ENCODE results near the gene MED6. TPM values are rescaled to one million over a fixed set of nuclear protein-coding genes. Genes with fewer than 3 reads are reported as not detected.

Gene MED6
- total RNA-seq, 1 experiment from 2014 or later, result 55.3 TPM

DNA sequence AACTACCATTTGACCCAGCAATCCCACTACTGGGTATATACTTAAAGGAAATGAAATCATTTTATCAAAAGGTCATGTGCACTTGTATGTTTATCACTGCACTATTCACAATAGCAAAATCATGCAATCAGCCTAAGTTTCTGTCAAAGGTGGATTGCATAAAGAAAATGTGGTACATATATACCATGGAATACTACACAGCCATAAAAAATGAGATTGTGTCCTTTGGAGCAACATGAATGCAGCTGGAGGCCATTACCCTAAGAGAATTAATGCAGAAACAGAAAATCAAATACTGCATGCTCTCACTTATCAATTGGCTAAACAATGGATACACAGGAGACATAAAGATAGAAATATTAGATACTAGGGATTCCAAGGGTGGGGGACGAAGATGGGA lies 27.4 kb downstream of the MED6 start:
- H3K79me2 ChIP-seq (ENCODE audit: insufficient read depth, low read length), result no peaks in the 10 kb centered on the region
- no peak overlapping the region for H2BK15ac ChIP-seq (ENCODE audit: low read depth, low read length)
- Mint-ChIP-seq H3K4me1 (peaks cover 17 to 31% of the 10 kb centered on the region in 2 experiments), H3K4me3 (no peak overlapping the region), H3K27me3 (ENCODE audit: low read depth) (no peaks in the 10 kb centered on the region), H3K9me3 (no peaks in the 10 kb centered on the region; a peak in 1 of 5 replicates), H3K27ac (no peak overlapping the region), H3K36me3 (ENCODE audit: insufficient read depth in 1 of 3, low read depth in 3 of 3) (peaks cover 5 to 25% (median 15%) of the 10 kb centered on the region in 3 experiments; a peak in 6 of 7 replicates)
- H2BK5ac ChIP-seq (ENCODE audit: insufficient read length, low read length), result no peak overlapping the region
- H3K4me1 ChIP-seq (ENCODE audit: insufficient read depth, low read length), result no peaks in the 10 kb centered on the region
- no peak overlapping the region for H4K8ac ChIP-seq (replicated peaks; ENCODE audit: insufficient read length, low read depth, low read length)
- no peak for DNase-seq
- H3K9me3 ChIP-seq (ENCODE audit: control insufficient read depth, low read depth, low read length), result no peaks in the 10 kb centered on the region
- H2AFZ ChIP-seq (ENCODE audit: low read length), result no peak overlapping the region
- H3T11ph ChIP-seq (ENCODE audit: low read length), result no peak overlapping the region
- no peaks in the 10 kb centered on the region for H4K20me1 ChIP-seq (ENCODE audit: control insufficient read depth, insufficient read depth, insufficient read length)
- H3K79me1 ChIP-seq (ENCODE audit: insufficient read depth, low read depth, low read length, poor library complexity, severe bottlenecking), result no peaks in the 10 kb centered on the region
- H4K5ac ChIP-seq (ENCODE audit: insufficient read length, low read depth, low read length), result no peak overlapping the region
- no peak overlapping the region for H3K4ac ChIP-seq (ENCODE audit: low read depth, low read length)
- H2BK12ac ChIP-seq (ENCODE audit: insufficient read length, low read depth, low read length), result no peak overlapping the region
- no peak overlapping the region for H3K14ac ChIP-seq (ENCODE audit: insufficient read depth, low read length)
- no peak overlapping the region for H3K56ac ChIP-seq (ENCODE audit: insufficient read length, low read depth, low read length)
- H3K23ac ChIP-seq (ENCODE audit: insufficient read length, low read depth, low read length), result no peak overlapping the region
- H3K4me2 ChIP-seq (ENCODE audit: insufficient read depth, insufficient read length, low read length), result no peak overlapping the region
- H2BK20ac ChIP-seq (ENCODE audit: low read depth, low read length, poor library complexity, severe bottlenecking), result no peak overlapping the region
- no CpG with 5 or more reads among the region's 1 CpG for WGBS (ENCODE audit: extremely low coverage, insufficient read length, low lambda C conversion rate)
- H4K91ac ChIP-seq (ENCODE audit: insufficient read length, low read depth, low read length), result no peak overlapping the region
- no peaks in the 10 kb centered on the region for H3K27me3 ChIP-seq (ENCODE audit: insufficient read depth, low read length)
- TF ChIP-seq, protein P1, sequence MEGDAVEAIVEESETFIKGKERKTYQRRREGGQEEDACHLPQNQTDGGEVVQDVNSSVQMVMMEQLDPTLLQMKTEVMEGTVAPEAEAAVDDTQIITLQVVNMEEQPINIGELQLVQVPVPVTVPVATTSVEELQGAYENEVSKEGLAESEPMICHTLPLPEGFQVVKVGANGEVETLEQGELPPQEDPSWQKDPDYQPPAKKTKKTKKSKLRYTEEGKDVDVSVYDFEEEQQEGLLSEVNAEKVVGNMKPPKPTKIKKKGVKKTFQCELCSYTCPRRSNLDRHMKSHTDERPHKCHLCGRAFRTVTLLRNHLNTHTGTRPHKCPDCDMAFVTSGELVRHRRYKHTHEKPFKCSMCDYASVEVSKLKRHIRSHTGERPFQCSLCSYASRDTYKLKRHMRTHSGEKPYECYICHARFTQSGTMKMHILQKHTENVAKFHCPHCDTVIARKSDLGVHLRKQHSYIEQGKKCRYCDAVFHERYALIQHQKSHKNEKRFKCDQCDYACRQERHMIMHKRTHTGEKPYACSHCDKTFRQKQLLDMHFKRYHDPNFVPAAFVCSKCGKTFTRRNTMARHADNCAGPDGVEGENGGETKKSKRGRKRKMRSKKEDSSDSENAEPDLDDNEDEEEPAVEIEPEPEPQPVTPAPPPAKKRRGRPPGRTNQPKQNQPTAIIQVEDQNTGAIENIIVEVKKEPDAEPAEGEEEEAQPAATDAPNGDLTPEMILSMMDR (conservative IDR thresholded peaks at IDR 0.05), result no peak
- H3K23me2 ChIP-seq (ENCODE audit: insufficient read length, low read depth, low read length, poor library complexity, severe bottlenecking), result no peaks in the 10 kb centered on the region
- H3K27ac ChIP-seq (ENCODE audit: insufficient read length, low read depth, low read length), result no peak overlapping the region
- H2AK5ac ChIP-seq (ENCODE audit: insufficient read length, low read length), result no peak overlapping the region
- no peak overlapping the region for H3K18ac ChIP-seq (ENCODE audit: insufficient read length, low read depth, low read length)
- no peak overlapping the region for H2BK120ac ChIP-seq (ENCODE audit: low read depth, low read length, poor library complexity, severe bottlenecking)
- no peak overlapping the region for H3K9ac ChIP-seq (ENCODE audit: extremely low read depth, insufficient read length, low read length)
